GM18861 (cell line): ENCODE measurements around the gene PON2.
"Not testable (repeated sequence)": the region's sequence is repeated elsewhere in the genome, so short reads cannot be mapped to it uniquely, and the experiment has no call there.

Experiments used
- ATAC-seq: cut with Tn5 transposase; IDR thresholded peaks from one replicate; pipeline ENCODE4 v1.9.1; 2021; ENCODE audit not compliant: unreplicated experiment

The PON2 gene

GRCh38 chr7:95434557-95435421 lies at the start of gene PON2:
TSS of gene PON2 (minus strand) at chr7:95435028. CDS start at chr7:95434951, 77 bp downstream.
- peak; percentile 88 for ATAC-seq

- no peak for ATAC-seq
Measured at GRCh38 chr7:95482424-95482823, 47.6 kb upstream of the PON2 start.

DNA sequence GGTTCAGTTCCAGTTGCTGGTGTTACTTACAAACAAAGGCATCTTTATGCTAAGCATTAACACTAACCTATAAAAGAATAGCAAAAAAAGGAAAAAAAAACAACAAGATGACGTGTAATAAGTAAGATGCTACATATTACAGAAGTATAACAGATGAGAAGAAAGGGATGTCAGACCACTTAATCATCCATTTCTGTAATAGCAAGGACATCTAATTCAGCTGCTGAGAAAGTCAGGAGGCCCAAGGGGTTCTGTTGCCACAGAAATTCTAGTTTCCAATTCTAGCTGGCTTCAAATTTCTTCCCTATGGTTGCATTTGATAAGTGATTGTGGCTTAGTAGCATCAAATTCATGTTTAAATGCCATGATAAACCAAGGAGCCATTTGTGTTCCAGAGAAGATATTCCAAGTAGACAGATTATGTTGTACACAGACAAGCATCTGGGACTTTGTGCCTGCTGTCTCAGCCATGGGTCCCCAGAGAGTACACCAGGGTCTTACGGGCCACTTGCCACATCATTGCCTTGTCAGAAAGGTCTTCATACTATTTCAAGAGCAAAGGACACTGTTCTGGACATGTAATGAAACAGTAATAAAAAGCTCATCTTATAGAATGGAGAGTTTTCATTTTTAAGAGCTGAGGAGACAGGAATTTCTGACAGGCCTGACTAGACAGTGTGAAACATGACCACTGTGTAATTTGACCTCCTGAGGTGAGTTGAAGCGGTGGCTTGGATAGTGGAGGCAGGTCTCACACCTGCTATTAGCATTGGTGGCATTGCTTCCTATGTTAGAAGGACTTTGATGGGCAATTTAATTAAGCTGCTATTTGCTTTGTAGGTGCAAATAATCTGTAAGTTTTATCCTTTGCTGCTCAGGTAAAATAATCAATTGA lies 46.7 kb upstream of the PON2 start:
- ATAC-seq, result no peak

DNA sequence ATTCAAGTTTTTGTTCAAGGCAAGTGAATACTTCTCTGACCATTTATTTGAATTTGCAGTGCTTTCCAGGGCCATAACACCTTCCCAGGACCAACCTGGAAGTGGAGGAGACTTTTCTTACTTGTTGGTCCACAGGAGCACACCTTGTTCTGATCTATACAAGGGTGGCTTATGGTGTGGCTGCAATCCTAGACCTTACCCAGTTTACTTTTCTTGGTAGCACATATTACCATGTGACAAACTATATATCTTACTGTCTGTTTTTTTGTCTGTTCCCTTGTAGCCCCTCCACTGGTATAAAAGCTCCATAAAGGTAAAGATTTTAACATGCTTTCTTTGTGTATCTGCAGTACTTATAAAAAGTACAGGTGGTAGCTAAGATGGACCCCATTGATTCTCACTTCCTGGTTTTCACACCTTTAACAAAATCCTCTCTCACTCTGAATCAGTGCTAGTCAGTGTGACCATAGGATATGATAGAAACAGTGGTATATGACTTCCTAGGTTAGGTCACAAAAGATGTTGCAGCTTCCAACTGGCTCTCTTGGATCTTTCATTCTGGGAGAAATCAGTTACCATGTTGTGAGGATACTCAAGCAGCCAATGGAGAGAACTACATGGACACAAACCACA lies 45.3 kb upstream of the PON2 start:
- no peak for ATAC-seq

GRCh38 chr7:95478272-95479037 lies 43.6 kb upstream of the PON2 start:
- ATAC-seq, result no peak

GRCh38 chr7:95476904-95477594 lies 42.2 kb upstream of the PON2 start:
- ATAC-seq, result peak; percentile 61

DNA sequence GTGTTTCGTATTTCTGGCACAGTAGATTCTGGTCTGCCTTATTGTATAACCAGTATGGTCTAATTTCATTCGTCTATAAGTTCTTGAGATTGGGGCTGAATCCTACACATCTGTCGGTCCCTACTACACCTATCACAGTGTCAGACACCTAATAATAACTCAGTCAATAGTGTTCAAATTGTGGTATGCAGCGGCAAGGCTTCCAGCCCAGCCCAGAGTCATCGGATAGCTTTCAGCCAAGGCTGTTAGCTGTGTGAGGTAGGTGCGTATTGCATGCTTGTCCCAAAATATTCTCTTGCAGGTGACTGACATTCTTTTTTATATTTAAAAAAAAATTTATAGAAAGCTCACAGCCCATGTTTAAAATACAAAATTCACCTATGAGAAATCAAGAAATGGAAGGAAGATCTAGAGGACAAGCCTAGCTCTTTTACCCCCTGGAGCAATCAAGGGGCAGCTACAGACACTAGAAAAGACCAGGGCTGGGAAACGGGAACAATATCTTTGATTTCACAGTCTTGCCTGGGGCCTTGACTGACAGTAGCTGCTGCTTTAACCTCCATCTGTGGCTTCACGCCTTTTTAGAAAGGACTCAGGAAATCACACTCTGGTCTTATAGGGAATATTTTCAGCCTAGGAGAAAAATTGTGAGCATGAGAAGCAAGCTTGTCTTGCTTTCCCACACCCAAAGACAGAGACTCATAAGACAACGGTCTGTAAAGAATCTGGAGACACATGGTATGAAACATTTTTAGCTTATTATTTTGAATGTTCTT lies 41.4 kb upstream of the PON2 start:
- no peak for ATAC-seq

- ATAC-seq, result no peak
Measured at GRCh38 chr7:95473276-95473985, 38.6 kb upstream of the PON2 start.

- ATAC-seq, result no peak
Measured at GRCh38 chr7:95472581-95473161, 37.8 kb upstream of the PON2 start.

- no peak for ATAC-seq
Measured at GRCh38 chr7:95471071-95471470, 36.2 kb upstream of the PON2 start.

DNA sequence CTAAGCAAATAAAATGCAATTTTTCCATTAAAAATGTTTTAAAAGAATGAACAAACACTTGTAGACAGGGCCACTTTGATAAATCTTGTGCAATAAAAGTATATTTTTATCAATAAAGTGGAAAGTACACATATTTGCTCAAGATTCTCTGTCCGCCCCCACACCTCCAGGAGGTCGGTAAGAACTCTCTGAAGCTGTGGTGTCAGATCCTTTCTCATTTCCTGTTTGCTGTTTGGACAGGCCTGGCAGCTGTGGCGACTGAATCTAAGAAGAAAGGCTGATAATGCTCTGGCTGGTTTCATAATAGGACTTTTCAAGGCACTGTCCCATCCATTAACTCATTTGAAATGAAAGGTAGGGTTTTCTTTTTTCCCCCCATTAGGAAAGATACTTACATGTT lies 35.6 kb upstream of the PON2 start:
- ATAC-seq, result peak; percentile 99

DNA sequence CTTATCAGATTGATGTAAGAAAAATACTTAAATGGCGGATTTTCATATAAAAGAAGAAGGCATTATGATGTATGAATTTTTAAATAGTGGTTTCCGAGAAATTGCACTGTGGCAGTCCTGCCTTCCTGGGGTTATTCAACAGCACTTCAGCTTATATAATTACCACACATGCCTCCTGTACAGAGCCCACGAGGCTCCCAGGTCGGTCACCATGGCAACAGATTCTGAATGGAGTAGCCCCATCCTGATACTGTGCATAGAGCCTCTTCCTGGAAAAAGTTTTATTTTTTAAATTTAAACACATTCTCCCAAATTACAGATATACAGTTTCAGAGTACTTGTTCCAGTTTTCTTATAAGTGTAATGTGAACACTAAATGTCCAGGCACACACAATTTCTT lies 35.0 kb upstream of the PON2 start:
- ATAC-seq, result no peak

- ATAC-seq, result no peak
Measured at GRCh38 chr7:95469187-95469586, 34.4 kb upstream of the PON2 start.

DNA sequence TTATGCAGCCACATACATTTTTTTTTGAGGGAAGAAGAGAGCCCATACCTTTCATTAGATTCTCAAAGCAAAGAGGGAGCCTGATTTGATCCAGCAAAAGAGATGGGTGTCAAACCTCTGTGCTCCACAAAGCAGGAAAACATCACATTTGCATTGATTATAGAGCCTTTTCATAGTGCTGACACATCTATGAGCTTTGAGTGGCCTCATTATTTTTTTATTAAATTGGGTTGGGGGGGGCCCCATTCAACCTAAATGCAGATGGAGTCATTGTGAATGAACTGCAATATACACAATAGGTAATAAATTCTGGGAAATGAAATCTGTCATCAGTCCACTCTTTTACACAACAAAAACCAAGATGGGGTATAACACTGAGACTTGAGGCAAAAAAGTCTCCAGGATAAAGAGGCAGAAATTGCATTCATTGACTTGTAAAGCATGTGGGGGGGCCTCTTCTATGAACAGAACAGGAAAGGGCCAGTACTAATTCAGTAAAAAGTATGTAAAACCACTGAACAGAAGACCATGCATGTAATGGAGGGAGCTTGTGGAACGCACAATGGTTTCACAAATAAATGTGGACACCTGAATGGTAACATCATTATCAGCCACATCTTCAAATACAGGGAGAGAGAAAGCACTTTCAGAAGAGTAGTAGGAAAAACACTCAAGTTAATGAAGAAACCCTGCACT lies 33.2 kb upstream of the PON2 start:
- no peak for ATAC-seq

DNA sequence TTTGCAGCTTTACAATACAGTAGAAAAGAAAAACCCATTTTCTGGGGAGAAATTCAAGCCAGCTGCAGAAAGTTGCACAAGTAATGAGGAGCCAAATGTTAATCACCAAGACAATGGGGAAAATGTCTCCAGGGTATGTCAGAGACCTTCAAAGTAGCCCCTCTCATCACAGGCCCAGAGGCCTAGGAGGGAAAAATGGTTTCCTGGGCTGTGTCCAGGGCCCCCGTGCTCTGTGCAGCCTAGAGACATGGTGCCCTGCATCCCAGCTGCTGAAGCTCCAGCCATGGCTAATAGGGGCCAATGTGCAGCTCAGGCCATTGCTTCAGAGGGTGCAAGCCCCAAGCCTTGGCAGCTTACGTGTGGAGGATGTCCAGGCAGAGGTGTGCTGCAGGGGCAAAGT lies 25.8 kb upstream of the PON2 start:
- ATAC-seq, result not testable (repeated sequence)

GRCh38 chr7:95457947-95458346 lies 23.1 kb upstream of the PON2 start:
- no peak for ATAC-seq

GRCh38 chr7:95454438-95455045 lies 19.7 kb upstream of the PON2 start:
- ATAC-seq, result peak; percentile 95
